ENCODE results near the gene IFT88.

Gene IFT88

DNA sequence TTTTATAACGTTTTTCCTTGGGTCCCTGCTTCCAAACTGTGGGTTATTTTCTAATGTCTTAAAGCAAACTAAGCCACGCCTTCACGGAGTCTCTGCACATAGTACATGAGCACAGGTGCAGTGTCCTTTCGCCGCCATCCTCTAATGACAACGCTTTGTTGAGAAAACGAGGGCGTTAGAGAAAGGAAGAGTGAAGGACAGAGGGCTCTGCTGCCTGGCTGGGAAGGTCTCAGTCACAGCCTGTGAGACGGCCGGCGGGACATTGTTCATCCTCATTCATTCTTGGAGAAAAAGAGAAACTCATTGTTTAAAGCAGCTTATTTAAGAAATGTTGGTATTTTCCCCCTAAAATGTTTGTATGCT, 146.0 kb downstream of the IFT88 start:
- H3K4me3 ChIP-seq (ENCODE audit: low read depth, low read length) = no peak overlapping the region
- no peak for TF ChIP-seq CTCF (IDR thresholded peaks at IDR 0.05; ENCODE audit: low read depth, low read length)

DNA sequence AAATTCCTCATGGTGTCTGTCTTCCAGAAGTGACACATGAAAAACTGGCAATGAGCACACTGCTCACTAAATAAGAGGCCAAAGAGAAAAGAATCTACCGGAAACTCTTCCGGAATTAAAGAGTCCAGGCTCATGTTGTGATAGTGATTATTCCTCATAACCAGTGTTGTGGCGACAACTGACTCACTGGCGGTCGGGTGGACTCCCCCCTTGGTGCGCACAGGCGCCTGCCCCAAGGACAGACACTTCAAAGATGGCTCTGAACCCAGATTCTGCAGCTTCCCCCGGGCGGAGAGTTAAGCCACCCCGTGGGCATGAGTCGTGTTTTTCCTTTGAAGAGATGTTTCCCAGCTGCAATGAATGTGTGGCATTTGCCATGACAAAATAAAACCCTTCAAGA, 146.8 kb downstream of the IFT88 start:
- no peak overlapping the region for H3K4me3 ChIP-seq (ENCODE audit: low read depth, low read length)
- no peak for TF ChIP-seq CTCF (IDR thresholded peaks at IDR 0.05; ENCODE audit: low read depth, low read length)

DNA sequence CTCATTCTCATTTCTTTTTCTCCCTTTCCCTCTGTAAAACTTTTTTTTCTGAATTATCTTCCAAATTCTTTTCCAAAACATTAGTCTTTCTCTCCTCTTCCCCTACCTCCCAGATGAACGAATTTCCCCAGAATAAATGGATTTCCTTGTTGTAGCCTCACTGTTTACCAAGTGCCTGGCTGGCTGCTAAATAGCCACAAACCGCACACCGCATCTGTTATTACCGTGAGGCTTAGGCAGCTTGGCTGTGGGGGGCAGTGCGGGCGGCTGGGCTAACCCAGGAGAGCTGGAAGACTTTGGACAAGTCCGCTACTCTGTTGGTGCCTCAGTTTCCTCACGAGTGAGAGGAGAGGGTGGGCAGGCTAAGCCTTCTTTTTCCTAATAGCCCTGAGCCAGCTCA, 147.2 kb downstream of the IFT88 start:
- no peak overlapping the region for H3K4me3 ChIP-seq (ENCODE audit: low read depth, low read length)
- TF ChIP-seq CTCF (IDR thresholded peaks at IDR 0.05; ENCODE audit: low read depth, low read length) = no peak

DNA sequence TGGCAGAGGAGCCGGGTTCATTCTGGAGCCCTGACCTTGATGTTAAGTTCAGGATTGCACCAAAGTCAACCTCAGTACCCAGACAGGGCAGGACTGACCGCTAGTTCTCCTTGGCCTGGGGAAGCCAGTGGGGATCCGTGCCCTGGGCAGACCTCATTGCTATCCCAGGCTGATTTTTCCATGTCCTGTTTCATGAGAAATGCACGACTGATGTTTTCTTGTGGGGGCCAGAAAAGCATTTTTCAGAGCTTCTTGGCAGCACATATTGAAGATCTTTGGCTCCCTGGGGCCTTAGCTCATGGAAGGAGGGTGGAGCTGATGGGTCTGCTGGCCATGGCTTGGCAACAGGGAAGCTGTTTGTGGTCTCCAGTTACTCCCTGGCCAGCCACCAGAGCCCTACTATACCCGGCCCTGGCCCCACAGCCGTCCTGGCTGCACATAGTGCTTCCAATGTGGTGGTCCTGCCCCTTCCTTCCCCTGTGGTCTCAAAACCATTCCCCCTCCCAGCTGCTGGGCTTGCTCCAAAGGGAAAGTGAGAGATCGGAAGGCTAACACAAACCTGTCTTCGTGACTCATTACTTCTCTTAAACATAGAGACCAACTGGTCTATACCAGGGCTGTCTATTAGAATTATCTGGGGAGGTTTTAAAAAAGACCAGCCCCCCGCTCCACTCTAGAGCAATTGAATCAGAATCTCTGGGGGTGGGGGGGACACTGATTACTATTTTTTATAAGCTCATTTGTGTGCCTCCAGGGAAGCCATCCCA, 147.8 kb downstream of the IFT88 start:
- peak overlapping the region; percentile 40; the same call in 1 of the 2 replicates for H3K4me3 ChIP-seq (ENCODE audit: low read depth, low read length)
- no peak for TF ChIP-seq CTCF (IDR thresholded peaks at IDR 0.05; ENCODE audit: low read depth, low read length)

GRCh38 chr13:20715330-20715712, 148.4 kb downstream of the IFT88 start:
- TF ChIP-seq CTCF (IDR thresholded peaks at IDR 0.05; ENCODE audit: low read depth, low read length) = no peak
- H3K4me3 ChIP-seq (ENCODE audit: low read depth, low read length) = no peak overlapping the region

- no peak overlapping the region for H3K4me3 ChIP-seq (ENCODE audit: low read depth, low read length)
- TF ChIP-seq CTCF (IDR thresholded peaks at IDR 0.05; ENCODE audit: low read depth, low read length) = no peak
These were observed 150.0 kb downstream of the IFT88 start for GRCh38 chr13:20716951-20717350.

DNA sequence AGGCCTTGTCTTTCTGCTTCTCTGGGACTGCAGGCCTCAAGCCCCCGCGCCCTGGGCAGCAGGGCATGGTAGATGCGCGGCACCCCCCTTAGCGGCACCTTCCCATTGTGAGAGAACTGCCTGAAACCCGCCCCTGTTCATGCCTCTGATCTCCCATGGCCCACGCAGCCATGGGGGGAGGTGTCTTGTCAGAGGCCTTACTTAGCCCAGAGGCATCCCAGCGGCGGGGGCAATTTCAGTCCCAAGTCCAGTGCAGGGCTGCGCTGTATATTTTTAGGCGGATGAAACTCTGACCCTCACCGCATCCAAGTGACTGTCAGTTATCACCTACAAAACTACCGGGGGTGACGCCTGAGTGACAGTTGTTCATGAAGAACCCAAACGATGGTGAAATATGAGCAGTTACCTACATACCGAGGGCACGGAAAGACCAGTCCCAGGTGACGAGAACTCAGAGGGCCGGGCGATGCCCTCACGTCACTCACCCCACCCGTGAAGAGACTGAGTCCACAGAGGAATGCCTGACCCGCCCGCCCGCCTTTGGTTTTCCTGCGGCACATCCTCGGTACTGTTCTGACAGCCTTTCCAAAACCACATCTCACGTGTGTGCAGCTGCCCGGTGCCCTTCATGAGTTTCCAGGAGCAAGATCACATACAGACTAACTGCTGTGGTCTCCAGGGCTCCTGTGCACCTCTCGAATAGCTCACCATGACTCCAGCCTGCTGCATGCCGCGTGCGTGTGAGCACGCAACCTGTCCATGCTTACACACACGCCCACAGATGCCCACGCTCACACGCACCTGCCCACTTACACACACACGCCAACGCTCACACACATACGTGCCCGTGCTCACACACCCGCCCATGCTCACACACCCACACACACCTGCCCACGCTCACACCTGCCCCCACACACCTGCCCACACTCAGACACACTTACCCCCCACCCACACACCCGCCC, 150.9 kb downstream of the IFT88 start:
- no peak for TF ChIP-seq CTCF (IDR thresholded peaks at IDR 0.05; ENCODE audit: low read depth, low read length)

More for the DNA sequence above, 150.9 kb downstream of the IFT88 start:
- no peak overlapping the region for H3K4me3 ChIP-seq (ENCODE audit: low read depth, low read length)
